Spleen (tissue), 11 donors: ENCODE measurements around the gene CNNM2. TPM values are rescaled to one million over a fixed set of nuclear protein-coding genes. Genes with fewer than 3 reads are reported as not detected.
A peak's percentile ranks its signal among the peaks of the same experiment; 100 is the strongest.

Experiments used
- DNase-seq: peaks from one replicate; pipeline ENCODE4 v3.0.0-alpha.2; 2020
- H3K27ac ChIP-seq, 8 donors: fragments of 200-600 bp; sonication (generic) in 7 of 8; 1 replicate in 4 of 8; 2 replicates in 4 of 8; pipeline versions ENCODE4 v1.5.0 to v1.8.0; 2016 to 2021; ENCODE audit warnings: inconsistent platforms in 4 of 8, mild to moderate bottlenecking in 4 of 8, moderate library complexity in 1 of 8
- H3K27me3 ChIP-seq, 7 donors: fragments of 200-600 bp; sonication (generic) in 6 of 7; replicated peaks in 1 of 7; 1 replicate in 4 of 7; 2 replicates in 3 of 7; pipeline versions ENCODE4 v1.5.0 to v1.8.0; 2016 to 2021; ENCODE audit warnings: inconsistent platforms in 3 of 7, mild to moderate bottlenecking in 1 of 7
- H3K36me3 ChIP-seq, 6 donors: fragments of 200-600 bp; sonication (generic) in 5 of 6; 1 replicate in 4 of 6; 2 replicates in 2 of 6; pipeline versions ENCODE4 v1.5.0 to v1.8.0; 2016 to 2021; ENCODE audit warnings: inconsistent platforms in 2 of 6
- H3K4me1 ChIP-seq, 6 donors: fragments of 200-600 bp; sonication (generic) in 5 of 6; 1 replicate in 3 of 6; 2 replicates in 3 of 6; pipeline versions ENCODE4 v1.5.0 to v1.8.0; 2016 to 2021; ENCODE audit warnings: inconsistent platforms in 3 of 6
- H3K4me3 ChIP-seq, 8 donors: fragments of 200-600 bp; sonication (generic) in 7 of 8; 1 replicate in 4 of 8; 2 replicates in 4 of 8; pipeline versions ENCODE4 v1.5.0 to v1.8.0; 2016 to 2021; ENCODE audit warnings: inconsistent platforms in 4 of 8, mild to moderate bottlenecking in 4 of 8, moderate library complexity in 2 of 8
- H3K9me3 ChIP-seq, 8 donors: fragments of 200-600 bp; sonication (generic) in 7 of 8; 1 replicate in 4 of 8; 2 replicates in 4 of 8; pipeline versions ENCODE4 v1.5.0 to v1.8.0; 2016 to 2021; ENCODE audit warnings: inconsistent platforms in 4 of 8
- CTCF ChIP-seq, 11 experiments: fragments of 200-600 bp in 7 of 11; fragments of 450-650 bp in 4 of 11; sonication (generic) in 4 of 11; IDR thresholded peaks in 8 of 11; conservative IDR thresholded peaks in 3 of 11; 1 replicate in 7 of 11; 2 replicates in 4 of 11; pipeline versions ENCODE4 v1.4.0 to v1.8.0; 2016 to 2021; ENCODE audit warnings: antibody characterized with exemption in 11 of 11, inconsistent platforms in 4 of 11, mild to moderate bottlenecking in 1 of 11
- POLR2A ChIP-seq, 3 donors: fragments of 450-650 bp; IDR thresholded peaks; one replicate each; pipeline ENCODE4 v1.5.1; 2017; ENCODE audit warnings: antibody characterized with exemption in 3 of 3, mild to moderate bottlenecking in 1 of 3
- POLR2AphosphoS5 ChIP-seq, 3 donors: sonication (generic); formaldehyde crosslinking; IDR thresholded peaks; one replicate each; pipeline ENCODE4 v1.5.1; 2017; ENCODE audit warnings: antibody characterized with exemption in 3 of 3
- WGBS, 5 donors: extraction: QIAGEN DNeasy Blood & Tissue Kit in 3 of 5; methylation state at CpG; one replicate each; pipeline versions ENCODE4 v1.1.5 to v1.1.7; 2013 to 2018; 5-methylcytosine and 5-hydroxymethylcytosine counted together
- intact Hi-C: fragments of 100-400 bp; cut with DNase I; formaldehyde crosslinking; loops from one replicate; pipeline ENCODE4 v1.15.0; 2023; ENCODE audit warnings: low total_unique reads
- polyA plus RNA-seq, 3 donors: library from polyadenylated mRNA; stranded (reverse); fragments of 200-250 nt; gene quantifications; one replicate each; pipeline ENCODE4 v1.2.1, GENCODE V29; 2013
- total RNA-seq, 7 donors: library from RNA; depleted of rRNA in 3 of 7; stranded (reverse); fragments of >200 nt in 3 of 7; fragmentation: NEBNext Ultra II Directional in 4 of 7; extraction: Animal tissue kit (Norgen Biotek cat#: 25700) in 4 of 7; gene quantifications; one replicate each; pipeline versions ENCODE4 v1.1.0 to v1.2.1, GENCODE V29; 2016 to 2021
- donor health status: healthy with polysubstance abuse.
- donor health status: DM: no; HTN: no; CAD: no; lungs with moderate emphysema.
- donor health status: DM: no; HTN: no; CAD: no.
- donor health status: Bipolar disorder and iron deficiency.
- donor health status: healthy.
- donor health status: DM: no; HTN: no; CAD: no.
- donor health status: DM: yes; HTN: yes; CAD: no.

The CNNM2 gene
- total and polyA plus RNA-seq, 10 donors = 0.65 to 9.9 (median 7.5) TPM

- Histone ChIP-seq H3K27ac (no peak overlapping the region), H3K4me1 (no peaks in the 10 kb centered on the region), H3K27me3 (no peaks in the 10 kb centered on the region), H3K36me3 (peaks cover 0 to 68% (median 33%) of the 10 kb centered on the region in 6 donors), H3K4me3 (no peak overlapping the region), H3K9me3 (no peaks in the 10 kb centered on the region)
- 93 to 98% (median 95%) methylated on average over 10 to 14 of the region's 14 CpGs for WGBS, 5 donors
- intact Hi-C loops = no loop called here
- TF ChIP-seq POLR2A (IDR thresholded peaks at IDR 0.05) (no peak), CTCF (IDR thresholded peaks at IDR 0.05 in 8 of 11, conservative IDR thresholded peaks at IDR 0.05 in 3 of 11) (no peak), POLR2AphosphoS5 (IDR thresholded peaks at IDR 0.05) (no peak)
- DNase-seq = no peak
Observed at GRCh38 chr10:103078676-103079075, 160.6 kb downstream of the CNNM2 start.

- Histone ChIP-seq H3K27me3 (no peaks in the 10 kb centered on the region), H3K27ac (no peak overlapping the region), H3K9me3 (no peaks in the 10 kb centered on the region), H3K36me3 (peaks cover 0 to 72% (median 35%) of the 10 kb centered on the region in 6 donors), H3K4me1 (no peaks in the 10 kb centered on the region), H3K4me3 (no peak overlapping the region)
- intact Hi-C loops = no loop called here
- no peak for DNase-seq
- TF ChIP-seq CTCF (IDR thresholded peaks at IDR 0.05 in 8 of 11, conservative IDR thresholded peaks at IDR 0.05 in 3 of 11) (no peak), POLR2AphosphoS5 (IDR thresholded peaks at IDR 0.05) (no peak), POLR2A (IDR thresholded peaks at IDR 0.05) (no peak)
- 88 to 96% (median 96%) methylated on average over 4 to 7 of the region's 7 CpGs for WGBS, 5 donors
Observed at GRCh38 chr10:103079100-103079499, 161.0 kb downstream of the CNNM2 start.

- TF ChIP-seq POLR2A (IDR thresholded peaks at IDR 0.05) (no peak), POLR2AphosphoS5 (IDR thresholded peaks at IDR 0.05) (peak in 2 of 3 donors; percentile 16 to 56), CTCF (IDR thresholded peaks at IDR 0.05 in 8 of 11, conservative IDR thresholded peaks at IDR 0.05 in 3 of 11) (no peak)
- no peak for DNase-seq
- no peaks in the 10 kb centered on the region for H3K4me1 ChIP-seq
- intact Hi-C loops = no loop called here
- H3K27ac ChIP-seq = no peak overlapping the region
- H3K36me3 ChIP-seq = peaks cover 0 to 75% (median 39%) of the 10 kb centered on the region in 6 donors
- no peaks in the 10 kb centered on the region for H3K9me3 ChIP-seq
- no peaks in the 10 kb centered on the region for H3K27me3 ChIP-seq
- H3K4me3 ChIP-seq = no peak overlapping the region
- 85 to 90% (median 89%) methylated on average over 10 to 11 of the region's 11 CpGs for WGBS, 5 donors
Observed at GRCh38 chr10:103079946-103080345, 161.9 kb downstream of the CNNM2 start.

- H3K27ac ChIP-seq = no peak overlapping the region
- DNase-seq = no peak
- no peaks in the 10 kb centered on the region for H3K27me3 ChIP-seq
- H3K4me3 ChIP-seq = no peak overlapping the region
- no peaks in the 10 kb centered on the region for H3K4me1 ChIP-seq
- H3K36me3 ChIP-seq = peaks cover 0 to 76% (median 45%) of the 10 kb centered on the region in 6 donors
- intact Hi-C loops = no loop called here
- TF ChIP-seq POLR2A (IDR thresholded peaks at IDR 0.05) (no peak), POLR2AphosphoS5 (IDR thresholded peaks at IDR 0.05) (peak; percentile 21 to 32 (median 23))
- 89 to 95% (median 91%) methylated on average over 4 of the region's 4 CpGs; no CpG with 5 or more reads in 1 of the 5 donors for WGBS, 5 donors
- no peaks in the 10 kb centered on the region for H3K9me3 ChIP-seq
Observed at GRCh38 chr10:103080891-103081581, 162.9 kb downstream of the CNNM2 start.
